GM12874 (cell line): ENCODE measurements around the gene ATXN1.

Source experiments
- TF ChIP-seq, protein P1 (sequence below): IDR thresholded peaks from 2 replicates; pipeline ENCODE4 v1.5.1; 2011; ENCODE audit warnings: low read depth, mild to moderate bottlenecking, control low read depth, low read length, moderate library complexity; ENCODE audit not compliant: insufficient read depth

Gene ATXN1

DNA sequence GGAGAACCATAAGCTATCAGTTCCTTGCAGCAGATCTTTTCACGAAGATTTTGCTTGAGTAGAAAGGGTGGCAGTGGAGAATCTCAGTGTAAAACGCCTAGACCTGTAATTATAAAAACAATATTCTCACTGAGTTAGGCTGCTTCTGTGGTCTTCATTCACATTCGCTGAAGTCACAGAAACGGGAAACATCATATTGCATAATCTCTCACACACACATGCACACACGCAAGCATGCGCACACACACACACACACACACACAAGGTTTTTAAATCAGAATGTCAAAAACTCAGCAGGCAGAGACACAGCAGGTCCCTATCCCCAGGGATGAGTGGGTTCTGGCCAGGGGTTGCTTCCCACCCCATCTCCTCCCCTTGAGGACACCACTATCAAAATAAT, 175.5 kb downstream of the ATXN1 start:
- TF ChIP-seq, protein P1, sequence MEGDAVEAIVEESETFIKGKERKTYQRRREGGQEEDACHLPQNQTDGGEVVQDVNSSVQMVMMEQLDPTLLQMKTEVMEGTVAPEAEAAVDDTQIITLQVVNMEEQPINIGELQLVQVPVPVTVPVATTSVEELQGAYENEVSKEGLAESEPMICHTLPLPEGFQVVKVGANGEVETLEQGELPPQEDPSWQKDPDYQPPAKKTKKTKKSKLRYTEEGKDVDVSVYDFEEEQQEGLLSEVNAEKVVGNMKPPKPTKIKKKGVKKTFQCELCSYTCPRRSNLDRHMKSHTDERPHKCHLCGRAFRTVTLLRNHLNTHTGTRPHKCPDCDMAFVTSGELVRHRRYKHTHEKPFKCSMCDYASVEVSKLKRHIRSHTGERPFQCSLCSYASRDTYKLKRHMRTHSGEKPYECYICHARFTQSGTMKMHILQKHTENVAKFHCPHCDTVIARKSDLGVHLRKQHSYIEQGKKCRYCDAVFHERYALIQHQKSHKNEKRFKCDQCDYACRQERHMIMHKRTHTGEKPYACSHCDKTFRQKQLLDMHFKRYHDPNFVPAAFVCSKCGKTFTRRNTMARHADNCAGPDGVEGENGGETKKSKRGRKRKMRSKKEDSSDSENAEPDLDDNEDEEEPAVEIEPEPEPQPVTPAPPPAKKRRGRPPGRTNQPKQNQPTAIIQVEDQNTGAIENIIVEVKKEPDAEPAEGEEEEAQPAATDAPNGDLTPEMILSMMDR = no peak

GRCh38 chr6:16583144-16583762, 178.0 kb downstream of the ATXN1 start:
- TF ChIP-seq, protein P1 = no peak

DNA sequence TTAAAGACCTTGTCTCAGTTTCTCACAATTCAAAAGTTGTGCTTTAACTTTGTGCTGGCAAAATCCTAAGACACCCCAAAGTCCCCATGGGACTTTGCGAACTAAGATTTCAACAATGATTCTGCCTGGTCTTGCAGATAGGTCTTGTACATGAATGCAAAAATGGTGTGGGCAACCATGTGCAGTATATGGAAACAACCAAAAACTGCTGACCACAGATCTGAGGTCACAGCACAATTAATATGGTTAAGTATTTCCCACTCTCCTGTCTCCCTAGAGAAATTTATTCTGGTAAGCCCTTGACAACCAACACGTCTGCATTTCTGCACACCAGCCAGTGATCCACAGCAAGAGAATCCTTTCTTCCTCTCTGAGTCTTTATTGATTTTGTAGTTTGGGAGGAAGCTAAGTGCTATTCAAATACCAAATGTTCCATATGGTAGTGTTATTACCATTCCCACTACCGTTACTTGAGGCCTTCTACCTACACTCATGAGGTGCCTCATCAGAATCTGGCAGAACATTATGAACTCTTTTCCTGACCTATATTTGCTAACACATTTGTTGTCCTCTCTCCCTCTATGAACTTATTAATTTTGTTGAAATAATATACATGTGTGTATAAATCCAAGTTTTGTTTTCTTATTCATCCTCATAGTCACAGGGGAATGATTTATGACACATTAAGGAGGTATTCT, 178.7 kb downstream of the ATXN1 start:
- TF ChIP-seq, protein P1 = no peak

DNA sequence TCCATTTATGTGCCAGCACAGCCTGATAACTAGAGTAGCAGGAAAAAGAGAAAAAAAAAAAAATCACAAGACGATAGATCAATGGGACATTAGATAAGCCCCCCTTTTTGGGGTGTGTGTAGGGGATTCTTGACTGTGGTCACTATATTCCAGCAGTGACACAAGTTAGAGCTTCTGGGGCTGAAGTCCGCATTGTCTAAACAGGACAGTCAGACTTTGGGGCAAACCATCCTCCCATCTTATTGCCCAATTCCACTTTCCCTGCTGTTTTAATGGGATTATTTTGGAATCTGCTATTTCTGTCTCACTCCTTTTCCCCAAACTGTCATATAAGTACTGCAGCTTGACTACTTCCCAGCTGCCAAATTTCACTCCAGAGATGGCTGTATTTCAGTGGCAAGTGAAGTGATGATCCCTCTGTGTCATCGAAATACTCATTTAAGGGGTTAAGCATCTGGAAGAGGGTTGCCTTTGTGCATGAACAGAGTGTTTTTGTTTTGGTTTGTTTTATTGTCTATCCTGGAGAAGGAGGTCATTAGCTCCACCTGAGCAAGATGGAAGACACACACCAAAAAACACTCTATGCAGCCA, 182.5 kb downstream of the ATXN1 start:
- TF ChIP-seq, protein P1 = no peak

DNA sequence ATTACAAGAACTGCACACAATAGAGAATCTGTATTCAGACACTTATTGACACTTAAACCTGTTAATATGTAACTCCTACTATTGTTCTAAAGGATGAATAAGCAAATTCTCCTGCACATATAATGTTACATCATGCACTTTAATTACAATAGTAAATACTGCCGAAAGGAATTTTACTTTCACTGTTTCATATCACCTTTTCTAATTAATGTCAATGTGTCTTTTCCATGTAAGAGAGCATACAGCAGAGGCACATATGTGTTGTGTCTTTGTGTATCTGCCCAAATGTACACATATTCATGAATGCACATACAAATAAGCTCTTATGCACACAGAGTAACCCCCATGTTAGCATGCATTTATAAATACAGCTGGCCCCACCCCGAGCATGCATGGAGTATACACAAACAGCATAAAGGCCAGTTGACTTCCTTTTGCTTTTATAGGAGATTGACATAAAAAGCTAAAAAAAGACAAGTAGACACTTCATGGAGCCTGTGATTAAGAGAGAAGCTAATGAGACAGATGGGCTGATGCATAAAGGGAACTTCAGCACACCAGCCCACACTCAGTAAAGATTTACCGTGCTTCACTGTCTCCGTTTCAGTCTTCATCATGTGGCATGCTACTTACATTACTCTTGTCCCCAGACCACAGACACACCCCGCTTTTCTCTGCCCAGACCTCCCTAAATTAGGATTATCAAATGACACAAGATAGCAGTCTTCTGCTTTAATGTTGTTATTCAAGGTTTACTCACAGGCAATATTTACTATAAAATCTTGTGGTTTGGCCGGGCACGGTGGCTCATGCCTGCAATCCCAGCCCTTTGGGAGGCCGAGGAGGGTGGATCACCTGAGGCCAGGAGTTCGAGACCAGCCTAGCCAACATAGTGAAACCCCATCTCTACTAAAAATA, 184.6 kb downstream of the ATXN1 start:
- TF ChIP-seq, protein P1 = no peak

- TF ChIP-seq, protein P1 = no peak
Observed at GRCh38 chr6:16575655-16576054, 185.6 kb downstream of the ATXN1 start.

GRCh38 chr6:16572943-16573342, 188.3 kb downstream of the ATXN1 start:
- TF ChIP-seq, protein P1 = no peak
